ENCODE results near the gene UBTF. TPM values are rescaled to one million over a fixed set of nuclear protein-coding genes. Genes with fewer than 3 reads are reported as not detected.

UBTF gene
- polyA plus RNA-seq, 1 donor (not counting 4 experiments of a cell fraction or from before 2014, with no cell fraction given), result 23.0 TPM

GRCh38 chr17:44263345-44263902 lies 43.9 kb upstream of the UBTF start:
- H4K20me1 ChIP-seq (ENCODE audit: control insufficient read depth, extremely low read depth, insufficient read depth, low read length), result no peaks in the 10 kb centered on the region
- H3K4me3 ChIP-seq (ENCODE audit: control insufficient read depth in 2 of 3, extremely low read depth in 1 of 3, insufficient read depth in 2 of 3, low read depth in 1 of 3, low read length in 3 of 3), result no peak overlapping the region
- DNase-seq (ENCODE audit: low read depth, low spot score) (no peak), FAIRE-seq (no peak)
- H3K9me1 ChIP-seq (ENCODE audit: control insufficient read depth, extremely low read depth, insufficient read depth, low read length), result no peaks in the 10 kb centered on the region
- TF ChIP-seq EZH2 (IDR thresholded peaks at IDR 0.05; ENCODE audit: low read length), result no peak
- TF ChIP-seq, protein P1, sequence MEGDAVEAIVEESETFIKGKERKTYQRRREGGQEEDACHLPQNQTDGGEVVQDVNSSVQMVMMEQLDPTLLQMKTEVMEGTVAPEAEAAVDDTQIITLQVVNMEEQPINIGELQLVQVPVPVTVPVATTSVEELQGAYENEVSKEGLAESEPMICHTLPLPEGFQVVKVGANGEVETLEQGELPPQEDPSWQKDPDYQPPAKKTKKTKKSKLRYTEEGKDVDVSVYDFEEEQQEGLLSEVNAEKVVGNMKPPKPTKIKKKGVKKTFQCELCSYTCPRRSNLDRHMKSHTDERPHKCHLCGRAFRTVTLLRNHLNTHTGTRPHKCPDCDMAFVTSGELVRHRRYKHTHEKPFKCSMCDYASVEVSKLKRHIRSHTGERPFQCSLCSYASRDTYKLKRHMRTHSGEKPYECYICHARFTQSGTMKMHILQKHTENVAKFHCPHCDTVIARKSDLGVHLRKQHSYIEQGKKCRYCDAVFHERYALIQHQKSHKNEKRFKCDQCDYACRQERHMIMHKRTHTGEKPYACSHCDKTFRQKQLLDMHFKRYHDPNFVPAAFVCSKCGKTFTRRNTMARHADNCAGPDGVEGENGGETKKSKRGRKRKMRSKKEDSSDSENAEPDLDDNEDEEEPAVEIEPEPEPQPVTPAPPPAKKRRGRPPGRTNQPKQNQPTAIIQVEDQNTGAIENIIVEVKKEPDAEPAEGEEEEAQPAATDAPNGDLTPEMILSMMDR (optimal IDR thresholded peaks at IDR 0.05 in 1 of 3, IDR thresholded peaks at IDR 0.05 in 1 of 3, conservative IDR thresholded peaks at IDR 0.05 in 1 of 3; ENCODE audit: extremely low read depth in 1 of 3, insufficient read depth in 2 of 3, low read length in 3 of 3), result no peak
- no peak overlapping the region for H3K9ac ChIP-seq (ENCODE audit: control insufficient read depth, extremely low read depth, insufficient read depth, low read length)
- no peak overlapping the region for H3K27ac ChIP-seq (ENCODE audit: control insufficient read depth, insufficient read depth, low read length)
- H3K36me3 ChIP-seq (ENCODE audit: control insufficient read depth in 2 of 2, extremely low read depth in 1 of 2, insufficient read depth in 2 of 2, low read length in 2 of 2), result no peaks in the 10 kb centered on the region
- dilution Hi-C loops (cut with MboI; ENCODE audit: extremely low pct_ligation_motif_present, low sequenced_read_pairs), result no loop called here
- H3K79me2 ChIP-seq (ENCODE audit: control insufficient read depth, insufficient read depth, low read length), result no peaks in the 10 kb centered on the region
- H3K4me2 ChIP-seq (ENCODE audit: control insufficient read depth, extremely low read depth, insufficient read depth, low read depth, low read length), result no peak overlapping the region
- H3K27me3 ChIP-seq (ENCODE audit: control insufficient read depth, extremely low read depth, insufficient read depth, low read length), result peaks cover 20% of the 10 kb centered on the region
- H3K4me1 ChIP-seq (ENCODE audit: control insufficient read depth, extremely low read depth, insufficient read depth, low read length), result no peaks in the 10 kb centered on the region
- no peak overlapping the region for H2AFZ ChIP-seq (ENCODE audit: control insufficient read depth, low read length)
- H3K9me3 ChIP-seq (ENCODE audit: control insufficient read depth, low read depth, low read length), result no peaks in the 10 kb centered on the region

DNA sequence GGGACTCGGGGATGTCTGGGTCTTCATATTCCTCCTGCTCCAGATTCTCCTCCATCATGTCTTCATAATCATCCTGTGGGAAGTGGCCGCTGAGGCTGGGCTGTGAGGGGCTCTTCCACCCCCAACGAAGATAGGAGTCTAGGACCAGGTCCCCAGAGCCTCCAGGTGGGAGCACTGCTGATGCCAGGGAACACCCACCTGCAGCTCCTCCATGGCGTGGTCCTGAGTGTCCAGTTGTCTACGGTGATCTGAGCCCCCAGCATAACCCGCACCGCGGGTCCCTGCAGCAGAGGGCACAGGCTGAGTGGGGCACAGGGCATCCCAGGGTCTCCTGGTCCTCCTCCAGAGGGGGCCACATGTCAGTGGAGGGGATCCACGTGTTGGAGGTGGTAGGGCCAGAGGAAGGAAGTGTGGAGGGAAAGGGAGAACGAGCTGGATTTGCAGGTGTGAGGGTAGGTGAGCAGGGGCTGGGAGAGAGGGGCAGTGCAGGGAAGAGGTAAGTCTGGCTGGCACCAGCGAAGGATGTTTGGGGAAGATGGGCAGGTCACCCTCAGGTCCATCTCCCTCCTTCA lies 43.3 kb upstream of the UBTF start:
- H3K27me3 ChIP-seq (ENCODE audit: control insufficient read depth, extremely low read depth, insufficient read depth, low read length), result peaks cover 20% of the 10 kb centered on the region
- H3K27ac ChIP-seq (ENCODE audit: control insufficient read depth, insufficient read depth, low read length), result no peak overlapping the region
- no peaks in the 10 kb centered on the region for H4K20me1 ChIP-seq (ENCODE audit: control insufficient read depth, extremely low read depth, insufficient read depth, low read length)
- no peaks in the 10 kb centered on the region for H3K4me1 ChIP-seq (ENCODE audit: control insufficient read depth, extremely low read depth, insufficient read depth, low read length)
- H3K79me2 ChIP-seq (ENCODE audit: control insufficient read depth, insufficient read depth, low read length), result no peaks in the 10 kb centered on the region
- no peak overlapping the region for H3K4me3 ChIP-seq (ENCODE audit: control insufficient read depth in 2 of 3, extremely low read depth in 1 of 3, insufficient read depth in 2 of 3, low read depth in 1 of 3, low read length in 3 of 3)
- no peaks in the 10 kb centered on the region for H3K9me1 ChIP-seq (ENCODE audit: control insufficient read depth, extremely low read depth, insufficient read depth, low read length)
- DNase-seq (ENCODE audit: low read depth, low spot score) (no peak), FAIRE-seq (no peak)
- no peaks in the 10 kb centered on the region for H3K9me3 ChIP-seq (ENCODE audit: control insufficient read depth, low read depth, low read length)
- no peak overlapping the region for H2AFZ ChIP-seq (ENCODE audit: control insufficient read depth, low read length)
- H3K4me2 ChIP-seq (ENCODE audit: control insufficient read depth, extremely low read depth, insufficient read depth, low read depth, low read length), result no peak overlapping the region
- no peak overlapping the region for H3K9ac ChIP-seq (ENCODE audit: control insufficient read depth, extremely low read depth, insufficient read depth, low read length)
- no peaks in the 10 kb centered on the region for H3K36me3 ChIP-seq (ENCODE audit: control insufficient read depth in 2 of 2, extremely low read depth in 1 of 2, insufficient read depth in 2 of 2, low read length in 2 of 2)
- dilution Hi-C loops (cut with MboI; ENCODE audit: extremely low pct_ligation_motif_present, low sequenced_read_pairs), result no loop called here
- TF ChIP-seq, protein P1 (optimal IDR thresholded peaks at IDR 0.05 in 1 of 3, IDR thresholded peaks at IDR 0.05 in 1 of 3, conservative IDR thresholded peaks at IDR 0.05 in 1 of 3; ENCODE audit: extremely low read depth in 1 of 3, insufficient read depth in 2 of 3, low read length in 3 of 3), result no peak
- TF ChIP-seq EZH2 (IDR thresholded peaks at IDR 0.05; ENCODE audit: low read length), result no peak
